Activated gamma-delta T cell treated with Interleukin-2 at 50 U/mL for 16 hours (primary cell): ENCODE data around the gene PTPRN.
"Not testable (repeated sequence)": the region's sequence is repeated elsewhere in the genome, so short reads cannot be mapped to it uniquely, and the experiment has no call there.

ENCODE experiments used
- DNase-seq: peaks from one replicate; pipeline ENCODE4 v3.0.0-alpha.2; 2020

The PTPRN gene

DNA sequence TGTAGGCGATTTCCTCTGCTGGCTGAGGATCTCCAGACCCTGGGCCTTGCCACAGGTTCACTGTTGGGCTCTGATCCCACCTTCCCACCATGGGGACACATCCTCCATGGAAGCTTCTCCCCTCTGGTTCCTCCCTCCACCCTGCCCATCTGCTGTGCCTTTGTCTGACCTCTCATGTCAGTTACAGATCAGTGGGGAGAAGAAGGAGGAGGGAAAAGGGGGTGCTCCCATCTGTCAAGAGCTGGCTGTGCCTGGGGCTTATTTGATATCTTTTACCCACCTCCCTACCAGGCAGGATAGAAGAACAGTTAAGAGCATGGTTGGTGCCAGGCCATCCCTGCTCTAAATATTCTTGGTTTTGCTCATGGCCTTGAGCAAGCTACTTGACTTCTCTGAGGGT, 42.3 kb downstream of the PTPRN start:
- DNase-seq: no peak

- DNase-seq: no peak
These were observed 43.0 kb downstream of the PTPRN start for GRCh38 chr2:219266232-219266631.

- DNase-seq: no peak
These were observed 48.0 kb downstream of the PTPRN start for GRCh38 chr2:219261024-219261855.

GRCh38 chr2:219258942-219259341, 50.3 kb downstream of the PTPRN start:
- DNase-seq: not testable (repeated sequence)

DNA sequence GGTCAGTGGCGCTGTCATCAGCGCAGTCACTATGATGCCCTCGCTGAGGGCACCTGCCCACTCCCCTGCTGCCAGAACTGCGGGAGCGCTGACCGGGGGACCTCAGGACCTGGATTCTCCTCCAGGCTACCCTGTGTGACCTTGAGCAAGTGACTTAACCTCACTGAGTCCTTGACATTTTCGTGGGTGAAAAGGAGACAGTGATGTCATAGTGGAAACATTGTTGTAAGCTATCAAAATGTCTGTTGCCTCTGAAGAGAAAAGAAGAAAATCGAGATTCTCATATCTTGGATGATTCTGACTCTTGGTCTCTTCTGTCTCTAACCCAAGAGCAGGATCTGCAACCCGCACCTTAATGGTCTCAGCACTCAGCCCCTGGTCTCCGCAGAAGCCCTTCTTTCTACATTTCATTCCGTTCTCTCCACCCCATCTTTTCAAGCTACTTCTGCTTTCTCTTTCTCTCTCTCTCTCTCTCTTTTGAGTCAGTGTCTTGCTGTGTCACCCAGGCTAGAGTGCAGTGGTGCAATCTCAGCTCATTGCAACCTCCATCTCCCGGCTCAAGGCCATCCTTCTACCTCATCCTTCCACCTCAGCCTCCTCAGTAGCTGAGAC, 54.5 kb downstream of the PTPRN start:
- DNase-seq: no peak

GRCh38 chr2:219253753-219254589, 55.2 kb downstream of the PTPRN start, which contains the start of gene TUBA4A:
Gene TUBA4A (minus strand): TSS chr2:219253918. CDS start chr2:219253858, 60 bp downstream.
- DNase-seq: peak; percentile 89

DNA sequence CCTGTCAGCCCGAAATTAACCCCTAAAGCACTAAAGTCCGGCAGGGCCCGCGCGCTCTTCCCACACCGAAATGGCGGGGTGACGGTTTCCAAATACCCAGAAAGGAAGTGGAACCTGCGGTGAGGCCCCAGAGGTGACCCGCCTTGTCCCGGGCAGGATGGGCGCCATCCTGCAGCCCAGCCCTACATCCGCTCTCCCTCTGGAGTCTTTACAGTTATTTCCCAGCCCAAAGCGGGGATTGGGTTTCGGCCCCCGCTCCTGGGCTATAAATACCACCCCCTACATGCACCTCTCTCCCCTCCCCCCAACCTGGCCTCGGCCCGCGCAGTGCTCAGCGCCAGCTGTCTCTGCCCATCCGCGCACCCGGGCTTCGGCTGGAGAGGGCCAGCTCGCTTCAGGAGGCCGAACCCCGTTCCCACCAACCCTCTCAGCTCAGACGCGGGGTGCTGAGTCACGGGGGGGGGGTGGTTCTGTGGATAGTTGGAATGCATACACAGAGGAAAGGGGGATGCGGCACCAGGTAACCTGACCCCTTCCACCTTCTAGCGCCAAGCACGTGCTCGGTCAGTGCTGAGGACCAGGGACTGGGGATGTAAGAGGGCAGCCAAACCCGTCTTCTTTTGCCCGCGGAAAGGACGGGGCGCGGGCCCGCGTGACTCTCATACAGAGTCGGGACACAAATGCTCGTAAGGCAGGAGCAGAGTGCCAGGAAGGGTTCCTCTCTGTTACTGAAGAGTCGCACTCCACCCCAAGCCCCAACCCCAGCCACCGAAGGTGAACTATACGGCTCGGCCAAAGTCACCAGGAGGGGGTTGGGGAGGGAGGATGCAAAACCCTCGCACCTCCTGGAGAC, 56.1 kb downstream of the PTPRN start, which contains the start of gene TUBA4B:
TUBA4B (plus strand) TSS at position 344 of the 853 bp plus-strand sequence; CDS start at position 509, 165 bp downstream.
- DNase-seq: peak; percentile 31

DNA sequence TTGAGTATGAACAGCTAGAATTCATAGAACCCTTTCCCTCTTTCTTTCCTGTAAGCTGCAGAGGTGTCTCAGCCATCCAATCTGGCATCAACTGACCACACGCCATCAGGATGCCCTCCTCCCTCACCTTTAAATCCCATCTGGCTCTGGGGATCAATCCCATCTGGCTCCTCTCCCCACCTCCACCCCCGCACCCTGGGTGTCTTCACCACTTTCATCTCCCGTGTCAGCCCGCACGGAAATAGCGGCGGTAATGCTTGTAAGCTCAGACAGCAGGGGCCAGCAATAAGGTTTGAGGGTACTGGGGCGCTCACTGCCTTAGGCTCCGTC, 56.7 kb downstream of the PTPRN start:
- DNase-seq: no peak

DNA sequence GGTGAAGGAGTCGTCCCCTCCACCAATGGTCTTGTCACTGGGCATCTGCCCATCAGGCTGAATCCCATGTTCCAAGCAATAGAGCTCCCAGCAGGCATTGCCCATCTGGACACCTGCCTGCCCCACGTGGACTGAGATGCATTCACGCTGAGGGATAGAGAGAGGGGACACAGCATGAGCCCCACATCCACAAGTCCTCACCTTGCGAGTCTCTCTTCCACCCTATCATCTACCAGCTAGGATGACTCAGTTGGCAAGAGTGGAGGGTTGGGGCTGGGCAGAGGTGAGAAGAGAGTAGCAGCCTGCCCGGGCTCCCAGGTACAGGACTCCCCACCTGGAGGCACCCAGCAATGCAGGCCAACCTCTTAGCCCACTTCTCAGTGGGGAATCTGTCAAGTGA, 57.1 kb downstream of the PTPRN start:
- peak; percentile 31 for DNase-seq

GRCh38 chr2:219251656-219252055, 57.5 kb downstream of the PTPRN start:
- no peak for DNase-seq

GRCh38 chr2:219250049-219250781, 59.0 kb downstream of the PTPRN start:
- DNase-seq: no peak

- DNase-seq: peak; percentile 49
These were observed 59.8 kb downstream of the PTPRN start for GRCh38 chr2:219249203-219249980.

DNA sequence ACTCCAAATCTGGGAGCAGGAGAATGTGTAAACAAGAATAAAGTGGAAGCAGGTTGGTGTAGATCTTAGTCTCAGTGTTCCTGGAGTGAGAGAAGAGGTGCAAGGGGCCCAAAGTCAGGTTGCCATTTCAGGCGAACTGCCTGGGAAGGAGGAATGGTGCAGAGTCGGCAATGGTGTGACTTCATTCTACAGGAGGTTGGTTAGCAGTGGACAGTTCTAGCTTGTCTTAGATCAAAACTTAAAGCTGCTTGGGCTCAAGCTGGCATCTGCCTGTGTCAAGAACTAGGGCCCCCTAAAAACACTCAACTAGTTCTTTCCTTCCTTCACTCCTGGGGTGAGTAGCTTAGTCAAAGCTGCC, 60.4 kb downstream of the PTPRN start:
- DNase-seq: no peak

DNA sequence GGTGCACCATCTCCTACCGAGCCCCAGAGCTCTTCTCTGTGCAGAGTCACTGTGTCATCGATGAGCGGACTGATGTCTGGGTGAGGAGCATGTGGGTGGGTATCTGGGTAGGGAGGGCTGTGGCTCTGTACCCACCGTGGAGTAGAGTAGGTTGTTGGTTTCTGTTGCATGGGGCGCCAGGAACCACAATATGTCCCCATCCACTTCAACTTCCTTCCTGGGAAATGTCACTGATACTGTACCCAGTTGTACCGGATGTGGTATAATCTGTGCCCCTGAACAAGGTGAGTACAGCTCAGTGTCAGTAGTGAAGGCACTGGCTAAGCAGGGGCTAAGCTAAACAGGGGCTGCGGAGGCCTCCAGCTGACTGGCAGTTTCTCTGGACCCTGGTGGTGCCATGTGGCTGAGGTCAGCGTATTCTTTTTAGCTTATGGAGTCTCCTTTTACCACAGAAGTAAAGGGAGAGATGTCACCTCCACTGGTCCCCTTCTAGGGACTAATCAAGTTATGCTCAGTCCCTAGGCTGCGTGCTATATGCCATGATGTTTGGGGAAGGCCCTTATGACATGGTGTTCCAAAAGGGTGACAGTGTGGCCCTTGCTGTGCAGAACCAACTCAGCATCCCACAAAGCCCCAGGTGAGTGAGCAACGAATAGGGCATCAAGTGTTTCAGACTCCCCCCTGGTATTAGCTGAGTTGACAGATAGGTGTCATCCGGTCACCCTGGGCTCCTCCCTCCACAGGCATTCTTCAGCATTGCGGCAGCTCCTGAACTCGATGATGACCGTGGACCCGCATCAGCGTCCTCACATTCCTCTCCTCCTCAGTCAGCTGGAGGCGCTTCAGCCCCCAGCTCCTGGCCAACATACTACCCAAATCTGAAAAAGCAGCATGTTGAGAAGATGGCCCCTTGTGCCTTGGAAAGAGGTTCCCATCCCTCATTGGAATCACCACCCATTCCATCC, 61.2 kb downstream of the PTPRN start:
- peak; percentile 65 for DNase-seq

- DNase-seq: no peak
These were observed 62.6 kb downstream of the PTPRN start for GRCh38 chr2:219246559-219246958.

- DNase-seq: no peak
These were observed 63.3 kb downstream of the PTPRN start for GRCh38 chr2:219245899-219246230.

- DNase-seq: peak; percentile 89
These were observed 63.9 kb downstream of the PTPRN start, which contains the start of the genes GLB1L and STK16 for GRCh38 chr2:219245148-219245898. Gene GLB1L (minus strand): TSS chr2:219245444. CDS start chr2:219243573, 1,871 bp downstream. Gene STK16 (plus strand): TSS chr2:219245479. CDS start chr2:219246000, 521 bp downstream.

DNA sequence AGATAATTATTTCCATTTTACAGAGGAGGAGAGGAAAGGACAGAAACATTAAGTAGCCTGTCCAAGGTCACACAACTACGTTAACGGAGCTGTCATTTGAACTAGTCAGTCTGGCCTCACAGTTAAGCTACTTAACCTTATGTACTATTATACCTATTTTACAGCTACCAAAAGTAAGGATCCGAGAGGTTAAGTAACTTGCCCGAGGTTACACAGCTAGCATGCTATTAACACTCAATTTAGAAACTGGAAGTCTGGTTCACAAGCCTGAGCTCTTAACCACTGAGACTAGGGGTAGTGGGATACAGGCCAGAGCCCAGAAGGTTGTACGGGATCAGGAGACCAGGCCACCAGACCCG, 64.4 kb downstream of the PTPRN start:
- no peak for DNase-seq

DNA sequence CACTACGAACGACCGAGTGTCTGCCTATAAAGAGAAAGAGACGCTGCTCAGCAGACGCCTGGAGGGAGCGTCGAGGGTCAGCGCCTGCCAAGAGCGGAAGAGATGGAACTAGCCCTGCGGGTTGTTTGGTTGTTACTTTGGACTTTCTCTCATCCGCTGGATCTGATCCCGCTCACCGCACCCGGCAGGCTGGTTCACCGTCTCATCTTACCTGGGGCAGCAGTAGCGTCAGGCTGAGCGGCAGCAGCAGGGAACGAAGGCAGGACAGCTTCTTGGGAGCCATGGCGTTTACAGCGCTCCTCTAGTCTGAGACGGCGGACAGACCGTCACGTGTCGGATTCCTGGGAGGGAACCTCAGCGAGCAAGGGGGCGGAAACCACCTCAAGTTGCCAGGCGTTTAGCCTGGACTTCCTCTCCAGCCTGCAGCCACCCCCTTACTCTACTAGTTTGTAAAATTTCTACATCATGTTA, 65.9 kb downstream of the PTPRN start:
- DNase-seq: no peak
